Loucy (cell line): ENCODE data around the gene RPAP2.

Experiments
- H2AFZ ChIP-seq: fragments of 200-600 bp; sonication (generic); 2 replicates; pipeline ENCODE4 v1.6.0; 2016; ENCODE audit warnings: antibody characterized with exemption, mild to moderate bottlenecking, low read length, moderate library complexity
- H3F3A ChIP-seq: fragments of 200-600 bp; 2 replicates; pipeline ENCODE4 v1.6.0; 2016; ENCODE audit warnings: antibody characterized with exemption, low read depth, mild to moderate bottlenecking
- H3K27me3 ChIP-seq: fragments of 200-600 bp; sonication (generic); 2 replicates; pipeline ENCODE4 v1.6.1; 2014; ENCODE audit warnings: low read length, mild to moderate bottlenecking; ENCODE audit not compliant: insufficient read depth, poor library complexity, severe bottlenecking
- H3K36me3 ChIP-seq: fragments of 200-600 bp; sonication (generic); 2 replicates; pipeline ENCODE4 v1.6.1; 2016; ENCODE audit warnings: low read length; ENCODE audit not compliant: insufficient read depth
- H3K4me1 ChIP-seq: fragments of 200-600 bp; sonication (generic); 2 replicates; pipeline ENCODE4 v1.5.1; 2014; ENCODE audit warnings: low read length, mild to moderate bottlenecking; ENCODE audit not compliant: insufficient read depth, poor library complexity, severe bottlenecking
- H3K4me2 ChIP-seq: fragments of 200-600 bp; sonication (generic); 2 replicates; pipeline ENCODE4 v1.6.0; 2014; ENCODE audit warnings: antibody characterized with exemption, low read length, low read depth, mild to moderate bottlenecking; ENCODE audit not compliant: poor library complexity, severe bottlenecking
- H3K4me3 ChIP-seq: fragments of 200-600 bp; sonication (generic); 2 replicates; pipeline ENCODE4 v1.5.1; 2014; ENCODE audit warnings: low read length, mild to moderate bottlenecking, mixed read lengths; ENCODE audit not compliant: poor library complexity, severe bottlenecking
- H3K79me2 ChIP-seq: fragments of 200-600 bp; sonication (generic); 2 replicates; pipeline ENCODE4 v1.6.1; 2014; ENCODE audit warnings: low read length; ENCODE audit not compliant: insufficient read depth
- H3K9ac ChIP-seq: fragments of 200-600 bp; sonication (generic); 2 replicates; pipeline ENCODE4 v1.6.0; 2014; ENCODE audit warnings: mild to moderate bottlenecking, low read depth, low read length, moderate library complexity; ENCODE audit not compliant: poor library complexity, severe bottlenecking
- H3K9me2 ChIP-seq: fragments of 200-600 bp; sonication (generic); replicated peaks from 2 replicates; pipeline ENCODE4 v1.6.1; 2016; ENCODE audit warnings: low read depth, low read length, mixed read lengths
- H3K9me3 ChIP-seq: fragments of 200-600 bp; sonication (generic); 2 replicates; pipeline ENCODE4 v1.6.1; 2014; ENCODE audit warnings: mild to moderate bottlenecking, antibody characterized with exemption, low read length, low read depth; ENCODE audit not compliant: insufficient read depth
- H4K20me1 ChIP-seq: fragments of 200-600 bp; sonication (generic); 2 replicates; pipeline ENCODE4 v1.6.0; 2014; ENCODE audit warnings: antibody characterized with exemption, low read length, mild to moderate bottlenecking; ENCODE audit not compliant: insufficient read depth, poor library complexity, severe bottlenecking
- CTCF ChIP-seq: fragments of 200-600 bp; sonication (generic); conservative IDR thresholded peaks from 2 replicates; pipeline ENCODE4 v1.5.1; 2014; ENCODE audit warnings: mild to moderate bottlenecking, antibody characterized with exemption, low read length
- EZH2phosphoT487 ChIP-seq: fragments of 200-600 bp; IDR thresholded peaks from 2 replicates; pipeline ENCODE4 v1.6.1; 2018; ENCODE audit warnings: antibody characterized with exemption, mild to moderate bottlenecking, moderate library complexity, borderline replicate concordance

Gene RPAP2

GRCh38 chr1:92326681-92327080 is 27.8 kb downstream of the RPAP2 start:
- H3K9ac ChIP-seq = no peak overlapping the region
- no peak for TF ChIP-seq EZH2phosphoT487
- no peak for TF ChIP-seq CTCF
- peaks cover 33% of the 10 kb centered on the region for H3K36me3 ChIP-seq
- H3K9me2 ChIP-seq = no peaks in the 10 kb centered on the region
- H3K27me3 ChIP-seq = no peaks in the 10 kb centered on the region
- no peak overlapping the region for H3K4me2 ChIP-seq
- H3K4me3 ChIP-seq = no peak overlapping the region
- H3K9me3 ChIP-seq = peaks cover 7% of the 10 kb centered on the region; the same call in 1 of the 2 replicates
- H3F3A ChIP-seq = no peaks in the 10 kb centered on the region
- H3K79me2 ChIP-seq = no peaks in the 10 kb centered on the region
- no peaks in the 10 kb centered on the region for H4K20me1 ChIP-seq
- H3K4me1 ChIP-seq = no peaks in the 10 kb centered on the region
- no peak overlapping the region for H2AFZ ChIP-seq

GRCh38 chr1:92327794-92328193 is 28.9 kb downstream of the RPAP2 start:
- Histone ChIP-seq H3K4me2 (no peak overlapping the region), H3K9me3 (peaks cover 7% of the 10 kb centered on the region; the same call in 1 of the 2 replicates), H3K36me3 (peaks cover 33% of the 10 kb centered on the region), H2AFZ (no peak overlapping the region), H3K27me3 (no peaks in the 10 kb centered on the region), H3F3A (no peaks in the 10 kb centered on the region), H4K20me1 (no peaks in the 10 kb centered on the region), H3K9me2 (no peaks in the 10 kb centered on the region), H3K4me3 (no peak overlapping the region), H3K9ac (no peak overlapping the region), H3K79me2 (no peaks in the 10 kb centered on the region), H3K4me1 (no peaks in the 10 kb centered on the region)
- TF ChIP-seq EZH2phosphoT487 (no peak), CTCF (no peak)

- Histone ChIP-seq H2AFZ (no peak overlapping the region), H3K4me3 (no peak overlapping the region), H3K9ac (no peak overlapping the region), H3K4me2 (no peak overlapping the region), H3K9me3 (peaks cover 7% of the 10 kb centered on the region; the same call in 1 of the 2 replicates), H3K27me3 (no peaks in the 10 kb centered on the region), H4K20me1 (no peaks in the 10 kb centered on the region), H3K36me3 (peaks cover 20% of the 10 kb centered on the region), H3K79me2 (no peaks in the 10 kb centered on the region), H3K4me1 (no peaks in the 10 kb centered on the region), H3F3A (no peaks in the 10 kb centered on the region), H3K9me2 (no peaks in the 10 kb centered on the region)
- TF ChIP-seq EZH2phosphoT487 (no peak), CTCF (no peak)
Measured at GRCh38 chr1:92329347-92330129, 30.7 kb downstream of the RPAP2 start.
